PFSK-1 (cell line): Measurements from ENCODE around the gene WDR37.

Experiments used
- SIN3A ChIP-seq: IDR thresholded peaks from 2 replicates; pipeline ENCODE4 v1.6.1; 2012; ENCODE audit warnings: mild to moderate bottlenecking, low read length, moderate library complexity, borderline replicate concordance; ENCODE audit not compliant: insufficient read depth
- TAF1 ChIP-seq: IDR thresholded peaks from 2 replicates; pipeline ENCODE4 v1.6.1; 2012; ENCODE audit warnings: low read length, control low read depth, borderline replicate concordance; ENCODE audit not compliant: insufficient read depth

DNA sequence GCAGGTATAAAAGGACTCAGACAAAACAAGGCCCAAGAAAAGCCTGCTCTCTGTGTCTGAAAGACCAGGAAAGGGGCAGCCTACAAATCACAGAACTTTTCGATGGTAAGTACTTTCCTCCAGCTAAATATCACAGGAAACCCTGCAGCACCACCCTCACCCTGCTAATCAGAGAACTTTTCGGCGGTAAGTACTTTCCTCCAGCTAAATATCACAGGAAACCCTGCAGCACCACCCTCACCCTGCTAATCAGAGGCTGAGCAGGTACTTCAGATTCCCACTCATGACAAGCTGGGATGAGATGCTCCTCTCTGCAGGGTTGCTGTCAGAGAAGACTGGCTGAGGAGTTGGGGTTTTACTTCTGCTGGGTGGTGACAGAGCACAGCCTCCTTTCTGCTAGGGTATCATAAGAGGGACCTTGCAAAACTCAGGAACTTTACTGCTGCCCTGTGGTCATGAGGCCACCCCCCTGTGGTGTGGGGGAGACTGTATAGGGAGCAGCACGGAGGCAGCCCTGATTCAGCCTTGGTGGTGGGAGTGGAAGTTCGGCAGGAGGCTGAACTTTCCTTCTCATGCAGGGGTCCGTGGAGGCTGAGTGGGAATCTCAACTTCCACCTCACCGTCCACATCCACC, 7.2 kb downstream of the WDR37 start:
- TF ChIP-seq SIN3A: no peak
- no peak for TF ChIP-seq TAF1
